DOHH2 (cell line): Measurements from ENCODE around the gene RELB.

Source experiments
- EZH2phosphoT487 ChIP-seq: fragments of 200-600 bp; sonication (generic); IDR thresholded peaks from 2 replicates; pipeline ENCODE4 v1.6.1; 2017; ENCODE audit warnings: borderline replicate concordance, mild to moderate bottlenecking, antibody characterized with exemption, low read length, moderate library complexity, mixed read lengths
- TF ChIP-seq, protein P1 (sequence below): fragments of 200-600 bp; sonication (generic); IDR thresholded peaks from one replicate; pipeline ENCODE4 v1.5.1; 2014; ENCODE audit warnings: antibody characterized with exemption, mild to moderate bottlenecking, low read depth, low read length; ENCODE audit not compliant: poor library complexity, severe bottlenecking

DNA sequence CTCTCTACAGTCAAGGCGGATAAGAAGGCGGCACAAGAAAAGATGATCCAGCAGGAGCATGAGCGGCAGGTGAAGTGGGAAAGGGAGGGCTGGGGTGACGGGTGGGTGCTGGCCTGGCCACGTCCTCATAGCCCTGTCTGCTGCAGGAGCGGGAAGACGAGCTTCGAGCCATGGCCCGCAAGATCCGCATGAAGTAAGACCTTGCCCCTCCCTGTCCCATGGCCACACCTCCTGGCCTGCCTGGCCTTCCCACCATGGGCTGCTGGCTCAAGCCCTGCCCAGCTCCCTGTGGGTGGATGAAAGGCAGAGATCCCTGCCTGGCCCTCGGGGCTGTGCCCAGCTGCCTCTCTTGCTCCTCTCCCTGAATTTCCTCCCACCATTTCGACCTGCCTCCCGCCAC is 67.8 kb downstream of the RELB start:
- TF ChIP-seq, protein P1, sequence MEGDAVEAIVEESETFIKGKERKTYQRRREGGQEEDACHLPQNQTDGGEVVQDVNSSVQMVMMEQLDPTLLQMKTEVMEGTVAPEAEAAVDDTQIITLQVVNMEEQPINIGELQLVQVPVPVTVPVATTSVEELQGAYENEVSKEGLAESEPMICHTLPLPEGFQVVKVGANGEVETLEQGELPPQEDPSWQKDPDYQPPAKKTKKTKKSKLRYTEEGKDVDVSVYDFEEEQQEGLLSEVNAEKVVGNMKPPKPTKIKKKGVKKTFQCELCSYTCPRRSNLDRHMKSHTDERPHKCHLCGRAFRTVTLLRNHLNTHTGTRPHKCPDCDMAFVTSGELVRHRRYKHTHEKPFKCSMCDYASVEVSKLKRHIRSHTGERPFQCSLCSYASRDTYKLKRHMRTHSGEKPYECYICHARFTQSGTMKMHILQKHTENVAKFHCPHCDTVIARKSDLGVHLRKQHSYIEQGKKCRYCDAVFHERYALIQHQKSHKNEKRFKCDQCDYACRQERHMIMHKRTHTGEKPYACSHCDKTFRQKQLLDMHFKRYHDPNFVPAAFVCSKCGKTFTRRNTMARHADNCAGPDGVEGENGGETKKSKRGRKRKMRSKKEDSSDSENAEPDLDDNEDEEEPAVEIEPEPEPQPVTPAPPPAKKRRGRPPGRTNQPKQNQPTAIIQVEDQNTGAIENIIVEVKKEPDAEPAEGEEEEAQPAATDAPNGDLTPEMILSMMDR = no peak
- no peak for TF ChIP-seq EZH2phosphoT487
